GM12801 (cell line): ENCODE data around the gene SLC16A12.

Experiments used
- TF ChIP-seq, protein P1 (sequence below): IDR thresholded peaks from one replicate; pipeline ENCODE4 v1.5.1; 2011; ENCODE audit warnings: control low read depth; ENCODE audit not compliant: insufficient read length; ENCODE audit errors: extremely low read depth

SLC16A12 gene

DNA sequence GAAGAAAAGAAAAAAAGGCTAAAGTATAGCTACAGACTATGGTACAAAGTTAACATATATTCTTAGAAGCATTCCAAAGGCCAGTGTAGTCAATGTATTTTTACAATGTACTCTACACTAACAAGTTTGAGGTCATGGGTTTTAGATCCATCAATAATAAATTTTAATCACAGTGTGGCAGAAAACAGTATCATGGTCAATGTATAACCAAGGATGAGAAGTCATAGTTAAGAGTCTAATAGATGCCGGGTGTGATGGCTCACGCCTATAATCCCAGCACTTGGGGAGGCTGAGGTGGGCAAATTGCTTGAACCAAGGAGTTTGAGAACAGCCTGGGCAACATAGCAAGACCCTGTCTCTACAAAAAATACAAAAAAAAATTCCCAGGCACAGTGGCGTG, 53.1 kb downstream of the SLC16A12 start:
- TF ChIP-seq, protein P1, sequence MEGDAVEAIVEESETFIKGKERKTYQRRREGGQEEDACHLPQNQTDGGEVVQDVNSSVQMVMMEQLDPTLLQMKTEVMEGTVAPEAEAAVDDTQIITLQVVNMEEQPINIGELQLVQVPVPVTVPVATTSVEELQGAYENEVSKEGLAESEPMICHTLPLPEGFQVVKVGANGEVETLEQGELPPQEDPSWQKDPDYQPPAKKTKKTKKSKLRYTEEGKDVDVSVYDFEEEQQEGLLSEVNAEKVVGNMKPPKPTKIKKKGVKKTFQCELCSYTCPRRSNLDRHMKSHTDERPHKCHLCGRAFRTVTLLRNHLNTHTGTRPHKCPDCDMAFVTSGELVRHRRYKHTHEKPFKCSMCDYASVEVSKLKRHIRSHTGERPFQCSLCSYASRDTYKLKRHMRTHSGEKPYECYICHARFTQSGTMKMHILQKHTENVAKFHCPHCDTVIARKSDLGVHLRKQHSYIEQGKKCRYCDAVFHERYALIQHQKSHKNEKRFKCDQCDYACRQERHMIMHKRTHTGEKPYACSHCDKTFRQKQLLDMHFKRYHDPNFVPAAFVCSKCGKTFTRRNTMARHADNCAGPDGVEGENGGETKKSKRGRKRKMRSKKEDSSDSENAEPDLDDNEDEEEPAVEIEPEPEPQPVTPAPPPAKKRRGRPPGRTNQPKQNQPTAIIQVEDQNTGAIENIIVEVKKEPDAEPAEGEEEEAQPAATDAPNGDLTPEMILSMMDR: no peak

DNA sequence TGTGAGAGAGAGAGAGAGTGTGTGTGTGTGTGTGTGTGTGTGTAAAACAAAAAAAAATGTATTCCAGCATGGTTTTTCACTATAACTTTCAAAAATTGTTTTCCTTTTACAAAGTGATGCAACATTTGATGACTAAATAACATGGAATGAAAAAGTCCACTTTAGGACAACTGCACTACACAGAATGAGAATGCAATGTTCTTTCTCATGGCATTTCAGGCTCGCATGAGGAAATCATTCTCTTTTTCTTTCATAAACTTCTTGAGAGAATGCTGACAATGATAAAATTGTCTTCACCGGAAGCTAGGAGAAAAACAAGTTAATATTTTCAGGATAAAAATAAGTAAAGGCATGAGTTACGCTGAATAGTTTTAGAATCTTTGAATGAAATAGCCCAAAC, 53.7 kb downstream of the SLC16A12 start:
- TF ChIP-seq, protein P1: no peak

DNA sequence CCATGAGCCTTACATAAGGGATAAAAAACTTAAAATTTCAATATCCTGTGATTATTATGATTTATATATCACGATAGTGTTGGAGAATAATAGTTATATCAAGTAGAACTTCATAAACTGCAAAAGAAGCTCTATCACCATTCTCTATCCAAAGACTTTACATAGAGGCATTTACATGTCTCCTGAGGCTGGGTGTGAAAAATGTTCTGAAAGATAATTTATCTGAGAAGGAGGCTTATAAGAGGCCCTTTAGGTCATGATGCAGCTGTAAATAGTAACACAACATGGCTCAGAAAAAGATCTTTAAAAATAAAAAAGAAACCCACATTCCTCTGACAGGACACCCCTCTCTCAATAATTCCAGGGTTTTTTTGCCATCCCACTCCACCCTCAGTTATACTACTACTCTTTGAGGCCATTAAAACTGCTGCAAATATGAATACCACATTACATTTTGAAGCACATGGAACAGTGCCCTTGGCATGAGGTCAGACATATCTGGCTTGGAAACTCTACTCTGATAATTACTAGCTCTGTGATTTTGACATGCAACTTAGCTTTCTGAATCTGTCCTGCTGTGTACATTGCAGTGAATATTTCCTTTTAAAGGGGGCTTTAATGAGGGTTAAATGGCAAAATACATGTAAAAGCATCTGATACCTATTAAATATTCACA, 55.5 kb downstream of the SLC16A12 start:
- TF ChIP-seq, protein P1: no peak

DNA sequence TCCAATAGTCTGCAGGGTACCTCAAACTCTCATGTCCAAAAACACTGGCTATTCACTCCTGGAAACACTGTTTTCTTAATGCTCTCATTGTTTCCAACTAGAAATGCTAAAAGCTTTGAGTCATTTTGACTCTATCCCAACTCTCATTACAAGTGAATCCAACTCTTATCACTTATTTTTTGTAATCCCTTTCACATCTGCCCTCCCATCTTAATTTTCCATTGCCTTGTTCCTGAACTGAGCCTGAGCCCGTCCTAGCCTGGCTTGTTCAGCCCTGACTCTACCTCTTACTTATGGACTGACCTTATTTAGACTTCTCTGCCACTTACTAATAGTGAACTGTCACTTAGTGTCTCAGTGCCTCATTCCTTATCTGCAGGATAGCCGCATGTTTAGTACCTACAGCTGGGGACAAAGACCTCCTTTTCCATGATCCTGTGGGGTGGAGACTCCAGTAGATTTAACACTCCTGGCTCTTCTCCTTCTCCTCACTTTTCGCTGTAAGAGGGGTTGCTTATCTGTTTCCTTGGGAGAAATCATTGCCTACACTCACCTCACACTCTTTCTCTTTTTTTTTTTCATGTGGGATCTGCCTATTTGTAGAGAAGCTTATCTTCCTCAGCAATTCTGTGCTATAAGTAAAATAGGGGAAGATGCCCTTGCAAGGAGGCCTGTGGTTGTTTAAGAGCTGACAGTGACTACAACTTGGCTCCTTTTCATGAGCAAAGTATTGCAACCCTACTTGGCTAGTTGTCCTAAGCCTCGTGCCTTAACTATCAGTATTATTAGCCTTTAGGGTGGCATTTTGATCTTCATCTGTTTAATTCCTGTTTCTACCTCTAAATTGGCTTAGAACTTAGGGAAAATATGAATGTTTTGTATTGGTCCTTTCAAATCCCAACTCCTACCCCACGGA, 56.4 kb downstream of the SLC16A12 start:
- TF ChIP-seq, protein P1: no peak

DNA sequence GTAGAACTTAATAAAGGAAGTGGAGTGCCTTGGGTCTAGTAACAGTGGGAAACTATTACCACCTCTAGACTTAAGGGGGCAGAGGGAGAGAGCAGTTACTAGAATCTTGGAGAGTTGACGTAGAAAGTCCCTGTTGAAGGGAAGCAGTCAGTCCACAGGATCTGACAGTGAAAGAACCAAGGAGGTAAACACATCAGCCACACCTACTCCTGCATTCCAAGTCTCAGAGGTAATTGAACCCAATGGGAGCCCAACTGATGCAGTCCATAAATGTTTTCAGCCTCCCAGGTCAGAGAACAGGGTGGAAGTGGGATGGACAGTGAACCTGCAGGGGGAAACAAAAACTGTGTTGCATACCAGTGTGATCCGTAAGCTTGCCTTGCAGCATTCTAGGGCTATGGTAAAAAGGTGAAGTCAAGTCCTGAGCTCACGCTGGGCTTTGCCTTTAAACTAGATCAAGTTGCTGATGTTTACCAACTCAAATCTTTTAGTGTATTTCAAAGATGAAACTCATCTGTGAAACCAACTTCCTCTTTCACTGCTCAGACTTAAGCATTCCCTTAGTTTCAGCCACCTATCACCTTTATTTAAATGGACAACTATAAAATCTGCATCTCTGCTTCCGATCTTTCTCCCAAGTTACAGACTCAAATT, 57.2 kb downstream of the SLC16A12 start:
- TF ChIP-seq, protein P1: no peak

DNA sequence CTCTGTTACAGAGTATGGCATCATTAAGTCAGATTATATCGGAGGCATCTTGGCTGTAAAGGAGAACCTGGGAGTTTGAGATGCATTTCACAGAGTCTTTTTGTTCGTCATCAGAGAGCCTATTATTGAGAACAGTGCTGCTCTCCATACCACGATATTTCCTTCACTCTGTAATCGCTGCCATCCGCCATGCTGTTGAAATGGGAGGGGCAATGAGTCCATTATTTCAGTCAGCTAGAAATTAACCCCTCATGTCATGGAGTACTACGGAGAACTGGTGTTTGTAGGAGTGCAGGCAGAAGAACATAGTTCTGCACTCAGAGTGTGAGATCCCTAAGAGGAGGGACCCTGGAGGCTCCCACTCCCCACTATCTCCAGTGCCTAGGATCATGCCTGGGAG, 59.2 kb downstream of the SLC16A12 start:
- TF ChIP-seq, protein P1: no peak

DNA sequence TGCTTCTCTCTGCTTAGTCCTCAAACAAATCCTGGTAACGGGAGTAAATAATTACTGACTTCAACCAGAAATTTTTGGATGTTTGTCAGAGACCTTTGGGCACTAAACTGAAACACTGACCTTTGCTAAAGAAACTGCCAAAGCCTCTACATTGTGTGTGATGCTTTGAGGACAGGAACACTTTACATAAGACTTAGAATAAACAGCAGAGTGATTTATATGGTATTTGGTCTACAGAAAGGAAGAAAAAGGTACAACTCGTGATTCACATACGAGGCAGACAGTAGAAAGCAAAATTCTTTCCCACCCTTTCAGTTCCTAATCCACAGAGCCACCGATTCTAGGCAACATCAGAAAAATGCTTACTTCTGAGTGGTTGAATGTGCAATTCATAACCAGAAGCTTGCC, 59.8 kb downstream of the SLC16A12 start:
- TF ChIP-seq, protein P1: no peak
